Caki2 (cell line): ENCODE data around the gene PURA. TPM values are rescaled to one million over a fixed set of nuclear protein-coding genes. Genes with fewer than 3 reads are reported as not detected.
A peak's percentile ranks its signal among the peaks of the same experiment; 100 is the strongest.

Experiments
- DNase-seq: peaks from one replicate; pipeline ENCODE4 v3.0.0-alpha.2; 2015; ENCODE audit warnings: low read depth
- in situ Hi-C: cut with HindIII; loops from 2 replicates; pipeline ENCODE4 v1.10.0; 2016; ENCODE audit warnings: low sequenced_read_pairs, low pct_unique_long_range_greater_than_20kb, mixed read lengths
- total RNA-seq: library from RNA; depleted of rRNA; stranded (reverse); fragments of >200 nt; shearing (Covaris generic); gene quantifications from 2 replicates; pipeline ENCODE4 v1.2.3, GENCODE V29; 2014; ENCODE audit warnings: low replicate concordance; rRNA removed

Gene PURA
- 2.6 and 4.5 TPM in 2 replicates for total RNA-seq

DNA sequence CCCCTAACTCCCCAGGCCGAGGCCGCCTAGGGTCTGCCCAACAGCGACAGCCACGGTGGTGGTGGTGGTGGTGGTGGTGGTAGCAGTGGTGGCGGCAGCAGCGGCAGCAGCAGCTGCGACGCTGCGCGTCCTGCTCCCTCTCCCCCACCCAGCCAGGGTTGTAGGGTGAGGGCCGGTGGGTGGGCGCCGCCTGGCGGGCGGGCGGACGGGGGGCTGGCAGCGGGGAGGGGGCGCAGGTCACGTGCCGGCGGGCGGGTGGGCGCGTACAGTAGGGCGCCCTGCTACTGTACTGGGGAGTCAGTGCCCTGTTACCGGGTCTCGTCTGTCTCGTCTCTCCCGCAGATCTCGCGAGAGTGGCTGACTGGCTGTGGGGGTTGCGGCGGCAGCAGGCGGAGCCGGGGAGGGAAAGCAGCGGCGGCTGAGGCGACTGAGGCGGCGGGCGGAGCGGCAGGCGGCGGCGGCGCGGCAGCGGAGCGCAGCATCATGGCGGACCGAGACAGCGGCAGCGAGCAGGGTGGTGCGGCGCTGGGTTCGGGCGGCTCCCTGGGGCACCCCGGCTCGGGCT is at the start of gene PURA:
PURA (plus strand) TSS at position 411 of the 565 bp plus-strand sequence; CDS start at position 484, 73 bp downstream.
- in situ Hi-C loops = no loop called here
- DNase-seq = peak; percentile 82

GRCh38 chr5:140072812-140073211 is 41.1 kb upstream of the PURA start:
- DNase-seq = no peak
- in situ Hi-C loops = loop anchor here (25.0 kb wide), 1 partner anchor 89 kb away; no protein-coding TSS in a partner anchor

DNA sequence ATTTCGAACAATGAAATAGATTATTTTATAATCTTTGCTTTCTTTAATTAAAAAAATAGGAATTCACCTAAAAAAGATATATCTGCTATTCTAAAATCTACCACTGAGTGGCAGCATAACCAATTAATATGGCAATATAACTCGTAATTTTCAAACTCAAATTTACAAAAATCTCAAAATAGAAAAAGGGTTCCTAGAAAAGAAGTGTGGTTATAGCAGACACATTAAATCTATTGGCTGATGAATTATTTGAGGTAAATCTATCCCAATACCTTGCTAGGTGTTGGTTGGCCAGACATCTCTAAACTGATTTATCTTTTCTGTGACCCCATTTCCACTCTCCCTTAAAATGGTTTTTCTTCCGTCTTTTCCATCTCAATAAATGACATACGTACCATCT is 40.6 kb upstream of the PURA start:
- in situ Hi-C loops = loop anchor here (25.0 kb wide), 1 partner anchor 89 kb away; no protein-coding TSS in a partner anchor
- DNase-seq = no peak

- peak; percentile 1 for DNase-seq
- in situ Hi-C loops = no loop called here
These were observed 38.5 kb upstream of the PURA start for GRCh38 chr5:140075371-140075770.

GRCh38 chr5:140076142-140076541 is 37.8 kb upstream of the PURA start:
- in situ Hi-C loops = no loop called here
- DNase-seq = no peak

DNA sequence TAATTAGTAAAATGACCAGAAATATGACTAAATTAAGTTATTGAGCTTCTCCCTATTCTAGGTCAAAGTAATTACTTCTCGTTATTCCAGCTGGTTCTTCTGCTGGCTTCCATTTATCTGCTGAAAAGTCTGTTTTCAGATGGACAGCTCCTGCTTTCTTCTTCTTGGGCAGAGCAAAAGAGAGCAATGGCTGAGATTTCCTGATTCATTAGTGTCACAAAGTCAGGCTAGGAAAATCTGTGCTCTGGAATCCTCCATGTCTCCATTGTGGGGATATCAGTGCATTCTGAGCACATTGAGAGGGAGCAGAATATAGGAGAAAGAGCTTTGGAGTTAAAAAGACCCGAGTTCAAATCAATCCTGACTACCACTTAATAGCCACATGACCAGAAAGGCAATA is 37.1 kb upstream of the PURA start:
- DNase-seq = no peak
- in situ Hi-C loops = no loop called here

DNA sequence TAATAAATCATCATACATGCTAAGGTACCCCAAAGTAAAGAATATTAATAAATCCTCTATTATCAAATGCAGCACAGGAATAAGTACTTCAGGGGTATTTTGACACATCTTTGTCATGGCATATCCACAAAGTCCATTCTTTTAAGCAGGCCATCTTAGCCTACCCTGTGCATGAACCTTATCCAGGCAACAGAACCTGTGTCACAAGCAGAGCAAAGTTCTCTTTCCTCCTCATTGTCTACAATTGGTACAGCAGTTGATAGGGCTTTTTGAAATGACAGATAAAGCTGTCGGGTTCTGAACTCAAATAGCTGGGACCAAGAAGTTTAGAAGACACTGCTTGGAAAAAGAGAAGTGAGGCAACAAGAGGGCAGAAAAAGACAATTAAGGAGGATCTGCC is 30.8 kb upstream of the PURA start:
- DNase-seq = no peak
- in situ Hi-C loops = no loop called here

GRCh38 chr5:140083650-140084049 is 30.3 kb upstream of the PURA start:
- in situ Hi-C loops = no loop called here
- no peak for DNase-seq

GRCh38 chr5:140084541-140084940 is 29.4 kb upstream of the PURA start:
- in situ Hi-C loops = no loop called here

GRCh38 chr5:140090251-140090650 is 23.7 kb upstream of the PURA start:
- DNase-seq = no peak
- in situ Hi-C loops = no loop called here

More at GRCh38 chr5:140084541-140084940, 29.4 kb upstream of the PURA start:
- DNase-seq = no peak

DNA sequence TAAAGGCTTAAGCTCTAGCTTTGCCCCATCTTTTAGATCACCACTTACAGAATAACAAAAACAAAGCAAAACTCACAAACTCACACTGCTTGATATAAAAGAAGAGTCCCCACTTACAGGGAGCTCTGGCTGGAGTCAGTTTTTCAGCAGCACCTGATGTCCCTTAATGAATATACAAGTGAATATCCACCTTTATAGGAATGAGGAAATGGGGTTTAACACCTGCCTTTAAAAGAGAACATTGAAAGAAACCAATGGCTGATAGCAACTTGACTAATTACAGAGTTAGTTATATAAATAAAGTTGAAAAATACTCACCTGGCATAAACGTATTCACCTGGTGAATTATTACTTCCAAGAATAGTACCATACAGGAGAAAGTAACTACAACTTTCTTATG is 20.7 kb upstream of the PURA start:
- in situ Hi-C loops = no loop called here
- no peak for DNase-seq

DNA sequence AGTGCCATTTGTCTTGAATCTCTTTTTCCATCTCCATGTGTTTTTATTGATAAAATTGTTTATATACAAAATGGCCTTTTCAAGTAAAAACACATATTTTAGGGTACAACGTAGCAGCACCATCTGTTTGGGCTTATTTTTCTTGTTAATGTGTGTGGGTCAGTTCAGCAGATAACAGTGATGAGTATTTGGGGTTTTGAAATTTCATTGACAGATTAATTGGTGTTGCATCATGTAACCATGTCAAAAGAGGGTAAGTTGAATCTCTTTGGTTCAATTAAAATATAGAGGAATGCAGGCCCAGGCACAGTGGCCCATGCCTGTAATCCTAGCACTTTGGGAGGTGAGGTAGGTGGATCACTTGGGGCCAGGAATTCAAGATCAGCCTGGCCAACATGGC is 20.0 kb upstream of the PURA start:
- no peak for DNase-seq
- in situ Hi-C loops = no loop called here

GRCh38 chr5:140094889-140095288 is 19.0 kb upstream of the PURA start:
- in situ Hi-C loops = no loop called here

DNA sequence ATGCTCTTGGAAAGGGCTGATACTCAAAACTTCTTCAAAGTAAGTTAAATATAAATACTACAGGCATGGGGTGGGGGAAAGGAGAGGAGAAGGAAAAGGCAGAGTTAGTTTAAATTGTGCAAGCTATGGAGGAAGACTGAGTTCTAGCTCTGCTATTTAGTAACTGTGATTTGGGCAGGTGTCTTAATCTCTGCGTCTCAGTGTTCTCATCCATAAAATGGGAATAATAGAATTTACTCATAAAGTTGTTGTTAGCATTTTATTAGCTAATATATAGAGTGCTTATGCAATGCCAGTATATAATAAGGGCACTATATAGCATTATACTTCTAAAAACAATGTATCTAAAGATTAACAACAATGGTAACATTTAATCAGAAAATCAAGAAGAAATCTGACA is 12.7 kb upstream of the PURA start:
- DNase-seq = no peak
- in situ Hi-C loops = no loop called here

More at GRCh38 chr5:140094889-140095288, 19.0 kb upstream of the PURA start:
- DNase-seq = no peak

- in situ Hi-C loops = no loop called here
- DNase-seq = no peak
These were observed 10.8 kb upstream of the PURA start for GRCh38 chr5:140103154-140103553.

DNA sequence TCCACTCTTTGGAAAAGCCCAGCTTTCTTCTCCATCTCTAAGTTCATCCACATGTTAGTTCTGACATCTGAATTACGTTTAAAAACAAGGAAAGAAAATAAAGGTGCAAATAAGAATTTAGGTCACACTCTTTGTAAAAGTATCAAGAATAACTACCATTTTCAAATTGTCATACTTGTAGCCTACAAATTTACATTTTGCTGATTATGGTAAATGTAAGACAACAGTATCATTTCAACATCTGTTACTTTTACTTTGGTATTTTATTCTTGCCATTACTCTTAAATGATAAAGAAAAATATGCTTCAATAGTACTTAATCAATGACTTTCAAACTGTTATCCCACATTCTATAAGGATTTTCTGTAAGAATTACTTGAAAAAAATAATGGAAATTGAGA is 9.8 kb upstream of the PURA start:
- DNase-seq = no peak
- in situ Hi-C loops = no loop called here

- in situ Hi-C loops = no loop called here
- no peak for DNase-seq
These were observed 7.8 kb upstream of the PURA start for GRCh38 chr5:140106101-140106500.

- DNase-seq = no peak
- in situ Hi-C loops = no loop called here
These were observed 7.1 kb upstream of the PURA start for GRCh38 chr5:140106805-140107311.

GRCh38 chr5:140107312-140108092 is 6.4 kb upstream of the PURA start:
- peak; percentile 94 for DNase-seq
- in situ Hi-C loops = no loop called here
